Upper lobe of right lung (tissue), 1 donor: Measurements from ENCODE around the gene IPO4. TPM values are rescaled to one million over a fixed set of nuclear protein-coding genes. Genes with fewer than 3 reads are reported as not detected.

Source experiments
- ATAC-seq: fragments of 200-7000 bp; cut with Tn5 transposase; one replicate; pipeline ENCODE4 v1.9.1; 2020; ENCODE audit warnings: mild to moderate bottlenecking, moderate library complexity
- DNase-seq: peaks from one replicate; pipeline ENCODE4 v3.0.0-alpha.2; 2020
- H3K27ac ChIP-seq: fragments of 200-600 bp; one replicate; pipeline ENCODE4 v1.8.0; 2022
- H3K27me3 ChIP-seq: fragments of 200-600 bp; one replicate; pipeline ENCODE4 v1.8.0; 2022; ENCODE audit warnings: mild to moderate bottlenecking
- H3K36me3 ChIP-seq: fragments of 200-600 bp; one replicate; pipeline ENCODE4 v1.8.0; 2022
- H3K4me1 ChIP-seq: fragments of 200-600 bp; one replicate; pipeline ENCODE4 v1.8.0; 2022
- H3K4me3 ChIP-seq: fragments of 200-600 bp; one replicate; pipeline ENCODE4 v1.8.0; 2022; ENCODE audit warnings: mild to moderate bottlenecking
- H3K9me3 ChIP-seq: fragments of 200-600 bp; one replicate; pipeline ENCODE4 v1.8.0; 2022
- intact Hi-C: fragments of 100-400 bp; cut with DNase I; formaldehyde crosslinking; loops from one replicate; pipeline ENCODE4 v1.11.0; 2022
- total RNA-seq: library from RNA; stranded (reverse); fragmentation: NEBNext Ultra II Directional; extraction: Animal tissue kit (Norgen Biotek cat#: 25700); gene quantifications from one replicate; pipeline ENCODE4 v1.2.1, GENCODE V29; 2021
- TF ChIP-seq, protein P1 (sequence below): fragments of 200-600 bp; IDR thresholded peaks from one replicate; pipeline ENCODE4 v1.8.0; 2022; ENCODE audit warnings: antibody characterized with exemption
- donor health status: DM: no; HTN: yes; CAD: no; lungs with severe emphysema.

The IPO4 gene
- total RNA-seq, 1 donor from 2014 or later = 25.1 TPM

- Histone ChIP-seq H3K36me3 (peaks cover 23% of the 10 kb centered on the region), H3K4me1 (peaks cover 33% of the 10 kb centered on the region), H3K4me3 (no peak overlapping the region), H3K9me3 (no peaks in the 10 kb centered on the region), H3K27me3 (no peaks in the 10 kb centered on the region), H3K27ac (no peak overlapping the region)
- intact Hi-C loops = no loop called here
- no peak for ATAC-seq
- DNase-seq = no peak
- TF ChIP-seq, protein P1, sequence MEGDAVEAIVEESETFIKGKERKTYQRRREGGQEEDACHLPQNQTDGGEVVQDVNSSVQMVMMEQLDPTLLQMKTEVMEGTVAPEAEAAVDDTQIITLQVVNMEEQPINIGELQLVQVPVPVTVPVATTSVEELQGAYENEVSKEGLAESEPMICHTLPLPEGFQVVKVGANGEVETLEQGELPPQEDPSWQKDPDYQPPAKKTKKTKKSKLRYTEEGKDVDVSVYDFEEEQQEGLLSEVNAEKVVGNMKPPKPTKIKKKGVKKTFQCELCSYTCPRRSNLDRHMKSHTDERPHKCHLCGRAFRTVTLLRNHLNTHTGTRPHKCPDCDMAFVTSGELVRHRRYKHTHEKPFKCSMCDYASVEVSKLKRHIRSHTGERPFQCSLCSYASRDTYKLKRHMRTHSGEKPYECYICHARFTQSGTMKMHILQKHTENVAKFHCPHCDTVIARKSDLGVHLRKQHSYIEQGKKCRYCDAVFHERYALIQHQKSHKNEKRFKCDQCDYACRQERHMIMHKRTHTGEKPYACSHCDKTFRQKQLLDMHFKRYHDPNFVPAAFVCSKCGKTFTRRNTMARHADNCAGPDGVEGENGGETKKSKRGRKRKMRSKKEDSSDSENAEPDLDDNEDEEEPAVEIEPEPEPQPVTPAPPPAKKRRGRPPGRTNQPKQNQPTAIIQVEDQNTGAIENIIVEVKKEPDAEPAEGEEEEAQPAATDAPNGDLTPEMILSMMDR = no peak
These were observed 45.1 kb downstream of the IPO4 start for GRCh38 chr14:24143511-24143910.

GRCh38 chr14:24141097-24141880 is 47.3 kb downstream of the IPO4 start, which contains the start of gene EMC9:
Gene EMC9, minus strand, starts transcription at chr14:24141591. Its CDS starts 287 bp downstream, at chr14:24141304.
- DNase-seq = peak; percentile 100

DNA sequence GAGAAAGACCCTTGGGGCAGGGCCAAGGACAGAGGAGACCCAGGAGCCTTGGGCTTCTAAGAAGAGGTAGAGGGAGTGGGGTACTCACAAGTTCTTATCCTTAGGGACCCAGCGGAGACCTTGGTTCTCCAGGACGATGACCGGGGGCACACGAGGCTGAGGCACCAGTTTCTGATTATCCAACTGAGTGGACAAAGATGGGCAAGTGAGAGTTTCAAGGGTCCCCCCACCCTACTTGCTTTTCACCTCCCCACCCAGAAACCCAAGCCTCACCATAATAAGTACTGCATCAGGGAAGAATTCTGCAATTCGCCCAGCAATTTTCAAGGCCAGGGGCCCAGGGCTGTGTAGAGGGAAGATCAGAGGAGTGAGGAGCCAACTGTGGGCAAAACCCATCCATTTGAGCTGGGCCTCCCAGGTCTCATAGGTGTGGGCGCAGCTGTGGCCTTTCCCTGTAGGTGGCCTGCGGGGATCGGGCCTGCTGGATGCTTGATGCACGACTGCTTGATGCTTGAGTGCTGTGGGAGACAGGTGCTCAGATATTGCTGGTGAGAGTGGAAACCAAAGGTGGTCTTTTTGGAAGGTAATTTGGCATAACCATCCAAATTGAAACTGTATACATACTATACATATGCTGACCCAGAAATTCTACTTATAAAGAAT is 49.2 kb downstream of the IPO4 start:
- Histone ChIP-seq H3K4me1 (peaks cover 34% of the 10 kb centered on the region), H3K36me3 (peaks cover 36% of the 10 kb centered on the region), H3K9me3 (no peaks in the 10 kb centered on the region), H3K27me3 (no peaks in the 10 kb centered on the region), H3K4me3 (peak overlapping the region; percentile 77), H3K27ac (no peak overlapping the region)
- TF ChIP-seq, protein P1 = no peak
- ATAC-seq (no peak), DNase-seq (no peak)
- intact Hi-C loops = no loop called here

More at GRCh38 chr14:24141097-24141880, 47.3 kb downstream of the IPO4 start, which contains the start of gene EMC9:
- TF ChIP-seq, protein P1 = peak; percentile 46
- Histone ChIP-seq H3K27me3 (no peaks in the 10 kb centered on the region), H3K9me3 (no peaks in the 10 kb centered on the region), H3K36me3 (peaks cover 36% of the 10 kb centered on the region), H3K4me1 (peaks cover 42% of the 10 kb centered on the region), H3K27ac (peak within 1 kb of the TSS; percentile 86), H3K4me3 (peak within 1 kb of the TSS; percentile 77)
- intact Hi-C loops = no loop called here
- peak; percentile 95 for ATAC-seq

- Histone ChIP-seq H3K9me3 (no peaks in the 10 kb centered on the region), H3K27ac (no peak overlapping the region), H3K4me3 (no peak overlapping the region), H3K27me3 (no peaks in the 10 kb centered on the region), H3K4me1 (peaks cover 34% of the 10 kb centered on the region), H3K36me3 (peaks cover 28% of the 10 kb centered on the region)
- ATAC-seq = no peak
- TF ChIP-seq, protein P1 = no peak
- no peak for DNase-seq
- intact Hi-C loops = no loop called here
These were observed 50.0 kb downstream of the IPO4 start for GRCh38 chr14:24138396-24139271.
